IPS-15b (cell line): ENCODE data around the gene EXOSC3.

ENCODE experiments used
- H3K27me3 ChIP-seq: one replicate; pipeline ENCODE4 v1.6.1; 2013; ENCODE audit warnings: low read length; ENCODE audit not compliant: control insufficient read depth, insufficient read depth
- H3K36me3 ChIP-seq: one replicate; pipeline ENCODE4 v1.6.1; 2013; ENCODE audit warnings: low read length; ENCODE audit not compliant: control insufficient read depth, insufficient read depth
- H3K4me1 ChIP-seq: one replicate; pipeline ENCODE4 v1.6.1; 2013; ENCODE audit warnings: mild to moderate bottlenecking, low read length; ENCODE audit not compliant: control insufficient read depth, insufficient read depth
- H3K4me3 ChIP-seq: one replicate; pipeline ENCODE4 v1.5.1; 2013; ENCODE audit warnings: low read depth, low read length
- H3K9ac ChIP-seq: one replicate; pipeline ENCODE4 v1.6.1; 2013; ENCODE audit warnings: low read depth, mild to moderate bottlenecking, low read length
- H3K9me3 ChIP-seq: one replicate; pipeline ENCODE4 v1.6.1; 2013; ENCODE audit warnings: mild to moderate bottlenecking, low read length; ENCODE audit not compliant: control insufficient read depth, insufficient read depth

The EXOSC3 gene

DNA sequence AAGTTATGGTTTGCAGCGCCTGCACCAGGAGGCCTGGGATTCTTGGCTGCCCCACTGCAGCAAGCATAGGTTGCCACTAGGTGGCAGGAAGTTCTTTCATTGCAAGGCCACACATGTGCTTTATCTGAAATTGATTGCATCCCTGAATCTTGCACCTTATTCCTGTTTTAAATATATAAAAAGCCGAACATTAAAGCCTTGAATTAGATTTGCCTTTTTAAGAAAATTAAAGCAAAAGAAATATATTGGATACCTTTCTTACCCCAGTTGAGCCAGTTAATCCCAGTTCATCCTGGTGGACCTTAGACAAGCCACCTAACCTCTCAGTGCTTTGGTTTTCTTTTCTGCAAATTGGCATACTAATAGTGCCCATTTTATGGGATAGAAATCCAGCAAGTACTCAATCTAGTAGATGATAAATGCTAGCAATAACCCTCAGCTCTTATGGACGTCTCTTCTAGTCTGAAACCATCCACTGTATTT lies 37.6 kb downstream of the EXOSC3 start:
- Histone ChIP-seq H3K9me3 (no peaks in the 10 kb centered on the region), H3K36me3 (no peaks in the 10 kb centered on the region), H3K9ac (no peak overlapping the region), H3K27me3 (no peaks in the 10 kb centered on the region), H3K4me3 (no peak overlapping the region), H3K4me1 (no peaks in the 10 kb centered on the region)

GRCh38 chr9:37746448-37747270 lies 38.2 kb downstream of the EXOSC3 start:
- Histone ChIP-seq H3K9me3 (no peaks in the 10 kb centered on the region), H3K4me1 (no peaks in the 10 kb centered on the region), H3K4me3 (no peak overlapping the region), H3K9ac (no peak overlapping the region), H3K36me3 (no peaks in the 10 kb centered on the region), H3K27me3 (no peaks in the 10 kb centered on the region)

- H3K9me3 ChIP-seq, result no peaks in the 10 kb centered on the region
- no peak overlapping the region for H3K4me3 ChIP-seq
- no peaks in the 10 kb centered on the region for H3K36me3 ChIP-seq
- H3K9ac ChIP-seq, result no peak overlapping the region
- no peaks in the 10 kb centered on the region for H3K27me3 ChIP-seq
- H3K4me1 ChIP-seq, result no peaks in the 10 kb centered on the region
These were observed 38.9 kb downstream of the EXOSC3 start for GRCh38 chr9:37745970-37746369.

- Histone ChIP-seq H3K27me3 (no peaks in the 10 kb centered on the region), H3K4me3 (no peak overlapping the region), H3K9ac (no peak overlapping the region), H3K9me3 (no peaks in the 10 kb centered on the region), H3K4me1 (no peaks in the 10 kb centered on the region), H3K36me3 (no peaks in the 10 kb centered on the region)
These were observed 44.1 kb downstream of the EXOSC3 start for GRCh38 chr9:37740631-37741328.

DNA sequence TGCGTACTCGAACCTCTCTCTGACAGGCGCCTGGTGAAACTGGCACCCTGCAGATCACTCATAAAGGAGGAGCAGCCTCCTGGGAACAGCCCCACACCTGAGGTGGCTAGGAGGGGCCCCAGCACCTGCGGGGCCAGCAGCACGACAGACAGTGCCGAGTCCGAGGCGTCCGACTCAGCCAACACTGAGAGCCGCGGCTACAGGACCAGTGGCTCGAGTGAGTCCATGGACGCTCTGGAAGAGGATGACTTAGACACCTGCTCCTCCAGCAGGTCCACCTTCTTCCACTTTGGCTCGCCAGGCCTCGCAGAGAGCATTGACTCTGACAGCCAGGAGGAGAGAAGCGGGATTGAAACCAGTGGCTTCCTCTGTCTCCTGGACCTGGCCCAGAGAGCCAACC lies 44.7 kb downstream of the EXOSC3 start:
- Histone ChIP-seq H3K4me1 (no peaks in the 10 kb centered on the region), H3K9ac (no peak overlapping the region), H3K27me3 (no peaks in the 10 kb centered on the region), H3K4me3 (no peak overlapping the region), H3K9me3 (no peaks in the 10 kb centered on the region), H3K36me3 (no peaks in the 10 kb centered on the region)

- Histone ChIP-seq H3K27me3 (no peaks in the 10 kb centered on the region), H3K36me3 (no peaks in the 10 kb centered on the region), H3K9ac (no peak overlapping the region), H3K4me3 (no peak overlapping the region), H3K9me3 (no peaks in the 10 kb centered on the region), H3K4me1 (no peaks in the 10 kb centered on the region)
These were observed 45.6 kb downstream of the EXOSC3 start for GRCh38 chr9:37739222-37739621.

GRCh38 chr9:37732952-37733351 lies 51.9 kb downstream of the EXOSC3 start:
- H3K36me3 ChIP-seq, result no peaks in the 10 kb centered on the region
- H3K9ac ChIP-seq, result no peak overlapping the region
- H3K4me3 ChIP-seq, result no peak overlapping the region
- H3K4me1 ChIP-seq, result peaks cover 4% of the 10 kb centered on the region
- no peaks in the 10 kb centered on the region for H3K9me3 ChIP-seq
- H3K27me3 ChIP-seq, result no peaks in the 10 kb centered on the region

GRCh38 chr9:37732086-37732741 lies 52.6 kb downstream of the EXOSC3 start:
- H3K9me3 ChIP-seq, result no peaks in the 10 kb centered on the region
- H3K4me3 ChIP-seq, result no peak overlapping the region
- peaks cover 4% of the 10 kb centered on the region for H3K4me1 ChIP-seq
- H3K9ac ChIP-seq, result no peak overlapping the region
- no peaks in the 10 kb centered on the region for H3K27me3 ChIP-seq
- H3K36me3 ChIP-seq, result no peaks in the 10 kb centered on the region

- Histone ChIP-seq H3K36me3 (no peaks in the 10 kb centered on the region), H3K4me3 (no peak overlapping the region), H3K4me1 (peaks cover 4% of the 10 kb centered on the region), H3K9ac (no peak overlapping the region), H3K9me3 (no peaks in the 10 kb centered on the region), H3K27me3 (no peaks in the 10 kb centered on the region)
These were observed 54.0 kb downstream of the EXOSC3 start for GRCh38 chr9:37730839-37731238.

DNA sequence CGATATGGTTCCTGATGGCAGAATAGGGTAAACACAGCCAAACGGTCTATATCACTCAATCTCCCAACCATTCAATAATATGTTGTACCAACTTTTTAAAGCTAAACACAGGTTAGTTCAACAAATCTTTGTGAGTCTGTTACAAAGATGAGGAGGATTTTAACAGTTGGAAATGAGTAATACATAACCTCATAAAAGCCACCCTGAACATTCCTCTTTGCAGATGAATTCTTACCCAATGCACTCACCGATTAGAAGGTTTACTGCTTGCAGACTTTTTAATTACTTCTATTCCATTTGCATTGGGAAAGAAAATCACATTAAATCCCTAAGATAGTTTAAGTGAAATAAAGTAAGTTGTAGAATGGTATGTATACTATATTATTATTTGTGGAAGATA lies 54.6 kb downstream of the EXOSC3 start:
- H3K9me3 ChIP-seq, result no peaks in the 10 kb centered on the region
- H3K9ac ChIP-seq, result no peak overlapping the region
- peaks cover 4% of the 10 kb centered on the region for H3K4me1 ChIP-seq
- H3K4me3 ChIP-seq, result no peak overlapping the region
- no peaks in the 10 kb centered on the region for H3K27me3 ChIP-seq
- H3K36me3 ChIP-seq, result no peaks in the 10 kb centered on the region
